Activated B cell treated with CpG ODN at 0.5 μM for 24 hours (primary cell): Measurements from ENCODE around the gene NADSYN1. TPM values are rescaled to one million over a fixed set of nuclear protein-coding genes. Genes with fewer than 3 reads are reported as not detected.

Source experiments
- ATAC-seq: fragments of 200-7000 bp; cut with Tn5 transposase; one replicate; pipeline ENCODE4 v1.10.0; 2021; ENCODE audit warnings: low read depth, mild to moderate bottlenecking, moderate library complexity
- CTCF ChIA-PET: fragments of 350-600 bp; sonication (Branson Sonifier 250); formaldehyde crosslinking; loops from one replicate; lab custom pipeline; 2021; ENCODE audit warnings: antibody characterized with exemption; lab: Charles Lee
- POLR2A ChIA-PET: fragments of 350-600 bp; sonication (Branson Sonifier 250); formaldehyde crosslinking; loops from one replicate; lab custom pipeline; 2021; ENCODE audit warnings: antibody characterized with exemption; lab: Charles Lee
- DNase-seq: peaks from one replicate; pipeline ENCODE4 v3.0.0; 2022
- H3K27ac Mint-ChIP-seq: one replicate; pipeline ENCODE4 v1.8.0; 2020; ENCODE audit warnings: mixed read lengths
- H3K27me3 Mint-ChIP-seq: one replicate; pipeline ENCODE4 v1.8.0; 2021; ENCODE audit warnings: mixed read lengths
- H3K36me3 Mint-ChIP-seq: one replicate; pipeline ENCODE4 v1.8.0; 2021; ENCODE audit warnings: low read depth, mixed read lengths
- H3K4me1 Mint-ChIP-seq: one replicate; pipeline ENCODE4 v1.8.0; 2021; ENCODE audit warnings: mixed read lengths
- H3K4me3 Mint-ChIP-seq: one replicate; pipeline ENCODE4 v1.8.0; 2020; ENCODE audit warnings: mild to moderate bottlenecking, mixed read lengths
- H3K9me3 Mint-ChIP-seq: one replicate; pipeline ENCODE4 v1.8.0; 2020; ENCODE audit warnings: mixed read lengths
- CTCF ChIP-seq: fragments of 200-600 bp; IDR thresholded peaks from one replicate; pipeline ENCODE4 v1.8.0; 2022; ENCODE audit warnings: antibody characterized with exemption, mild to moderate bottlenecking
- intact Hi-C: fragments of 100-400 bp; cut with micrococcal nuclease; formaldehyde crosslinking; loops from one replicate; pipeline ENCODE4 v1.15.1; 2024
- total RNA-seq: library from RNA; stranded (reverse); gene quantifications from 2 replicates; pipeline ENCODE4 v1.2.3, GENCODE V29; 2022

The NADSYN1 gene
- 127 and 146 TPM in 2 replicates for total RNA-seq

DNA sequence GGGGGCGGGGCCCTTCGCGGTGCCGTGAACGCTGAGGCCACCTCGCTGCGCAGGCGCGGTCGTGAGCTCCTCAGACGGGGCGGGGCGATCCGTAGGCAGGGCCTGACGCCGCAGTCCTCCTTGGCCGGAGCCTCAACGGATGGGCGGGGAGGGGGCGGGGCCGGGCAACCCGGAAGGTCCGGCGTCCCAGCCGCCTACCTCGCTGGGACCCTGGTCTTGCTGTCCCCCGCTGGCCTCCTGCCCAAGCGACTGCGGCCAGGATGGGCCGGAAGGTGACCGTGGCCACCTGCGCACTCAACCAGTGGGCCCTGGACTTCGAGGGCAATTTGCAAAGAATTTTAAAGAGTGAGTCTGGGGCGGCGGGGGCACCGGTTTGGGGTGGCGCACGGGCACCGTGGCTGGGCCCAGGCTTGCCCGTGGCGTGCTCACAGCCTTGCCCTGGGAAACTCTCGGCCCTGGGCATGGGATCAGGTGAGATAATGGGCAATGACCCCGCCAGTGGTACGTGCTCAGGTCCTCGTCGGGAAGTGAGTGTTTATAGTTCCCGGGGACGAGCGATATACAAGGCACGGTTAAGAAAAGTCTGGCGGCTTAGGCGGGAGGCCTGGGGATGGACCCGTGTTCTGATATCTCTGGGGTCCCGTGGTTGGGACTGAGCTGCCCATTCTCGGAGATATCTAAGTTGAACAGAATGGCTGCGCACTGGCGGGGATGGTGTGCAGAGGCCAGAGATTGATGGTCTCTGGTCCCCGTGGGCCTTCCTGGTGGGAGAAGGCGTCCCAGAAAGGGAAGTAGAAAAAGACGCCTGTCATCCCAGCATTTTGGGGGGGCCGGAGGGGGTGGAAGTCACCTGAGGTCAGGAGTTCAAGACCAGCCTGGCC is at the start of gene NADSYN1:
NADSYN1 (plus strand) TSS at position 167 of the 881 bp plus-strand sequence; CDS start at position 261, 94 bp downstream.
- intact Hi-C loops: loop anchor here (2.0 to 5.0 kb wide), 2 partner anchors 80 to 201 kb away; partner anchors contain the start of gene SHANK2
- H3K4me1 Mint-ChIP-seq: peaks cover 51% of the 10 kb centered on the region
- ChIA-PET POLR2A (interaction anchor here (0.7 to 1.7 kb wide), 8 partner anchors 9 to 545 kb away, joined by 3 to 6 read pairs (median 3); no protein-coding TSS in a partner anchor), CTCF (no interaction called here)
- H3K27ac Mint-ChIP-seq: peak within 1 kb of the TSS; percentile 89
- H3K36me3 Mint-ChIP-seq: peaks cover 44% of the 10 kb centered on the region
- no peaks in the 10 kb centered on the region for H3K27me3 Mint-ChIP-seq
- no peak for TF ChIP-seq CTCF
- ATAC-seq: peak; percentile 73
- peak within 1 kb of the TSS; percentile 89 for H3K4me3 Mint-ChIP-seq
- no peaks in the 10 kb centered on the region for H3K9me3 Mint-ChIP-seq
- DNase-seq: peak; percentile 90

DNA sequence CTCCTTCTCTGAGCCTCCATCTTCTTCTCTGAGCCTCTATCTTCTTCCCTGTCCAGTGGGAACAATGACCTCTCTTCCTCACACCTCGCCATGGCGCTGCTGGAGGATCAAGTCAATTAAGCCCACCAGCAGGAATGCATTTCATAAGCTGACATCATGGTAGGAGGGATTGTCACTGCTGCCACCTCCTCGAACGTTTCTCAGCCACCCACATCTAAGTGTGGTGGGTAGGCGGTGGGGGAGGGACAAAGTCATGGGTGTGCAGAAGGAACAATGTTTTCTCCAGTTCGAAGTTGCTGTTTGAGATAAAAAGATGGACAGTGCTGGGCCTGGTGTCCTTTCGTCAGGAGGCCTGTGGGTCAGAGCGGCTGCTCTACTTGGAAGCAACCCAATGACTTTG is 48.8 kb upstream of the NADSYN1 start:
- ChIA-PET POLR2A (no interaction called here), CTCF (no interaction called here)
- ATAC-seq (no peak), DNase-seq (no peak)
- intact Hi-C loops: no loop called here
- Mint-ChIP-seq H3K27ac (no peak overlapping the region), H3K4me1 (no peaks in the 10 kb centered on the region), H3K27me3 (no peaks in the 10 kb centered on the region), H3K36me3 (no peaks in the 10 kb centered on the region), H3K9me3 (peaks cover 3% of the 10 kb centered on the region), H3K4me3 (no peak overlapping the region)
- TF ChIP-seq CTCF: no peak

DNA sequence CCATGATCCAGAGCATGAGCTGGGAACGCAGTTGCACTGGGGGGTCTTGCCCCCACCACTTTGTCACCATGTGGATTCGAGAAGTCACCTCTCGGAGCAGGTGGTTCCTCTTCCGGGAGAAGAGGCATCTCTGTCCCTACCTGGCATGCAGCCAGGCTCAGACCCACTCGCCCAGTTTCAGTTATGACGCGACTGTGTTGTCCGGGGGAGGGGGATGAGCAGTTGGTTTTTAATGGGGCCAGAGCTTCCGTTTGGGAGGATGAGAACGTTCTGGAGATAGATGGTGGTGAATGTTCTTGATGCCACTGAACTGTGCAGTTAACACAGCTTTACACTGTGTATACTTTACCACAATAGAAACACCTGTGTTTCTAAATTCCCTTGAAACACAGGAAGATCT is 46.3 kb upstream of the NADSYN1 start:
- CTCF ChIA-PET: no interaction called here
- TF ChIP-seq CTCF: no peak
- Mint-ChIP-seq H3K4me1 (no peaks in the 10 kb centered on the region), H3K27ac (no peak overlapping the region), H3K9me3 (peaks cover 8% of the 10 kb centered on the region), H3K4me3 (no peak overlapping the region), H3K27me3 (no peaks in the 10 kb centered on the region), H3K36me3 (no peaks in the 10 kb centered on the region)
- DNase-seq: no peak
- intact Hi-C loops: no loop called here
- ATAC-seq: no peak
- POLR2A ChIA-PET: no interaction called here

DNA sequence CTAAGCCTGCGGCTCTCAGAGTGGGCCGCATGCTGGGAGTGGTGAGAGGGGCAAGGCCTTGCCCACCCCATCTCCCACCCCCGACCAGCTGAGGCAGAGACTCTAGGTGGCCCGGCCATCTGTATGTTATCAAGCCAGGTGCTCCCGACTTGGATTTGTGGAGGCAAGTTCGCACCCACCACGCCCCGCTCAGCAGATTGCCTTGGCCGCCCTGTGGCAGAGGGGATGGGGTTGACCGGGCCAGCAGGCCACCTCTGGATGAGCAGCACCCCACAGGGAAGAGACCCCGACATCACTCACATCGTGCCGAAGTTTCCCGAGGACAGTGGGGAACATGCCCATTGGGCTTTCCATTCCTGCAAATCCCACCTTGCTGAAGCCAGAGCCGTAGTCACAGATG is 45.6 kb upstream of the NADSYN1 start:
- ChIA-PET POLR2A (no interaction called here), CTCF (no interaction called here)
- no peaks in the 10 kb centered on the region for H3K27me3 Mint-ChIP-seq
- H3K9me3 Mint-ChIP-seq: peaks cover 6% of the 10 kb centered on the region
- ATAC-seq: no peak
- intact Hi-C loops: no loop called here
- H3K4me3 Mint-ChIP-seq: no peak overlapping the region
- no peak overlapping the region for H3K27ac Mint-ChIP-seq
- H3K4me1 Mint-ChIP-seq: no peaks in the 10 kb centered on the region
- no peaks in the 10 kb centered on the region for H3K36me3 Mint-ChIP-seq
- TF ChIP-seq CTCF: no peak
- no peak for DNase-seq

GRCh38 chr11:71408826-71409225 is 44.2 kb upstream of the NADSYN1 start:
- TF ChIP-seq CTCF: no peak
- Mint-ChIP-seq H3K4me3 (no peak overlapping the region), H3K4me1 (no peaks in the 10 kb centered on the region), H3K27ac (no peak overlapping the region), H3K27me3 (no peaks in the 10 kb centered on the region), H3K9me3 (peaks cover 5% of the 10 kb centered on the region), H3K36me3 (no peaks in the 10 kb centered on the region)
- DNase-seq (no peak), ATAC-seq (no peak)
- ChIA-PET POLR2A (no interaction called here), CTCF (no interaction called here)
- intact Hi-C loops: no loop called here
